CD14-positive monocyte (primary cell): Measurements from ENCODE around the gene TMEM30B. TPM values are rescaled to one million over a fixed set of nuclear protein-coding genes. Genes with fewer than 3 reads are reported as not detected.

Experiments
- DNase-seq, 3 donors: peaks; one replicate each; pipeline ENCODE4 v3.0.0-alpha.2; 2011 to 2022
- H2AFZ ChIP-seq: 2 replicates; pipeline ENCODE4 v1.6.0; 2012; ENCODE audit warnings: mild to moderate bottlenecking, low read depth, low read length, inconsistent platforms; ENCODE audit not compliant: insufficient read depth, poor library complexity, severe bottlenecking
- H3K27ac ChIP-seq, 2 donors: 1 replicate in 1 of 2; 2 replicates in 1 of 2; pipeline ENCODE4 v1.5.1; 2012 to 2013; ENCODE audit warnings: low read length in 2 of 2, control low read depth in 1 of 2, inconsistent platforms in 1 of 2, low read depth in 1 of 2, mild to moderate bottlenecking in 1 of 2
- H3K27me3 ChIP-seq, 2 donors: one replicate each; pipeline versions ENCODE4 v1.6.0 to v1.6.1; 2011 to 2013; ENCODE audit warnings: low read length in 2 of 2; ENCODE audit not compliant: control insufficient read depth in 2 of 2, insufficient read depth in 2 of 2
- H3K36me3 ChIP-seq, 2 donors: replicated peaks in 1 of 2; 1 replicate in 1 of 2; 2 replicates in 1 of 2; pipeline versions ENCODE4 v1.5.1 to v1.6.1; 2012 to 2013; ENCODE audit warnings: low read length in 2 of 2, control low read depth in 1 of 2, inconsistent platforms in 1 of 2, mild to moderate bottlenecking in 1 of 2; ENCODE audit not compliant: insufficient read depth in 2 of 2, control insufficient read depth in 1 of 2
- H3K4me1 ChIP-seq, 2 donors: 1 replicate in 1 of 2; 2 replicates in 1 of 2; pipeline versions ENCODE4 v1.5.1 to v1.6.1; 2012 to 2013; ENCODE audit warnings: low read length in 2 of 2, control low read depth in 1 of 2, inconsistent platforms in 1 of 2, mild to moderate bottlenecking in 1 of 2, moderate library complexity in 1 of 2; ENCODE audit not compliant: insufficient read depth in 2 of 2, control insufficient read depth in 1 of 2
- H3K4me2 ChIP-seq: replicated peaks from 2 replicates; pipeline ENCODE3; 2012; ENCODE audit warnings: low read length, moderate library complexity, mild to moderate bottlenecking; ENCODE audit not compliant: poor library complexity, severe bottlenecking; ENCODE audit errors: extremely low read depth
- H3K4me3 ChIP-seq, 3 experiments: fragments of 200-600 bp in 1 of 3; sonication (generic) in 1 of 3; replicated peaks in 1 of 3; 1 replicate in 2 of 3; 2 replicates in 1 of 3; pipeline ENCODE4 v1.5.1; 2011 to 2013; ENCODE audit warnings: low read length in 3 of 3, mild to moderate bottlenecking in 3 of 3, control low read depth in 2 of 3, low read depth in 2 of 3, inconsistent platforms in 1 of 3, moderate library complexity in 1 of 3
- H3K79me2 ChIP-seq: 2 replicates; pipeline ENCODE4 v1.6.0; 2012; ENCODE audit warnings: mild to moderate bottlenecking, control low read depth, inconsistent platforms, low read length, moderate library complexity; ENCODE audit not compliant: insufficient read depth
- H3K9ac ChIP-seq: 2 replicates; pipeline ENCODE4 v1.6.0; 2017; ENCODE audit warnings: low read length, mild to moderate bottlenecking; ENCODE audit not compliant: insufficient read depth, poor library complexity, severe bottlenecking
- H3K9me3 ChIP-seq, 2 donors: replicated peaks in 1 of 2; 1 replicate in 1 of 2; 2 replicates in 1 of 2; pipeline versions ENCODE4 v1.5.1 to v1.6.1; 2012 to 2013; ENCODE audit warnings: low read length in 2 of 2, control low read depth in 1 of 2; ENCODE audit not compliant: control insufficient read depth in 1 of 2, insufficient read depth in 1 of 2
- H4K20me1 ChIP-seq: 2 replicates; pipeline ENCODE4 v1.6.0; 2012; ENCODE audit warnings: mild to moderate bottlenecking, low read length, control low read depth, moderate library complexity; ENCODE audit not compliant: insufficient read depth
- H3K27ac Mint-ChIP-seq, 7 donors: one replicate each; pipeline ENCODE4 v1.8.0; 2020; ENCODE audit warnings: mild to moderate bottlenecking in 7 of 7, mixed read lengths in 7 of 7, moderate library complexity in 6 of 7, inconsistent platforms in 2 of 7
- H3K27me3 Mint-ChIP-seq, 3 donors: one replicate each; pipeline ENCODE4 v1.8.0; 2021 to 2022; ENCODE audit warnings: low read depth in 3 of 3, mild to moderate bottlenecking in 3 of 3, mixed read lengths in 3 of 3, moderate library complexity in 3 of 3, inconsistent platforms in 1 of 3
- H3K36me3 Mint-ChIP-seq, 2 donors: one replicate each; pipeline ENCODE4 v1.8.0; 2020; ENCODE audit warnings: mixed read lengths in 2 of 2, inconsistent platforms in 1 of 2, mild to moderate bottlenecking in 1 of 2
- H3K4me1 Mint-ChIP-seq: one replicate; pipeline ENCODE4 v1.8.0; 2020; ENCODE audit warnings: mild to moderate bottlenecking, mixed read lengths
- H3K4me3 Mint-ChIP-seq, 2 donors: one replicate each; pipeline ENCODE4 v1.8.0; 2020; ENCODE audit warnings: mild to moderate bottlenecking in 2 of 2, mixed read lengths in 2 of 2, moderate library complexity in 1 of 2
- H3K9me3 Mint-ChIP-seq, 7 donors: one replicate each; pipeline ENCODE4 v1.8.0; 2020 to 2022; ENCODE audit warnings: mixed read lengths in 7 of 7, mild to moderate bottlenecking in 6 of 7, moderate library complexity in 6 of 7, inconsistent platforms in 2 of 7
- CTCF ChIP-seq: fragments of 200-600 bp; IDR thresholded peaks from one replicate; pipeline ENCODE4 v1.8.0; 2022; ENCODE audit warnings: antibody characterized with exemption, mild to moderate bottlenecking
- WGBS: methylation state at CpG from one replicate; pipeline ENCODE4 v1.1.5; 2013; ENCODE audit warnings: missing lambda C conversion rate; ENCODE audit not compliant: insufficient coverage; 5-methylcytosine and 5-hydroxymethylcytosine counted together
- intact Hi-C, 2 donors: fragments of 100-400 bp; cut with micrococcal nuclease; formaldehyde crosslinking; loops; one replicate each; pipeline versions ENCODE4 v1.15.0 to v1.15.1; 2023
- polyA plus RNA-seq, 3 donors: library from polyadenylated mRNA; depleted of rRNA in 1 of 3; unstranded in 2 of 3; stranded (reverse) in 1 of 3; fragments of 300-500 nt in 2 of 3; fragments of >200 nt in 1 of 3; fragmentation: Illumina TruSeq in 2 of 3; gene quantifications; 1 replicate in 2 of 3; 2 replicates in 1 of 3; pipeline ENCODE4 v1.2.3, GENCODE V29; 2012 to 2021

The TMEM30B gene
- polyA plus RNA-seq, 3 donors: not detected

GRCh38 chr14:61277232-61277631 is 3.9 kb downstream of the TMEM30B start:
- H3K27me3 ChIP-seq: peaks cover 41 to 74% of the 10 kb centered on the region in 2 donors
- H3K9me3 ChIP-seq: peaks cover 3 to 9% of the 10 kb centered on the region in 2 donors
- no peak overlapping the region for H2AFZ ChIP-seq
- Mint-ChIP-seq H3K27ac (no peak overlapping the region), H3K4me1 (peaks cover 17% of the 10 kb centered on the region), H3K36me3 (no peaks in the 10 kb centered on the region), H3K27me3 (peaks cover 43 to 67% (median 49%) of the 10 kb centered on the region in 3 donors), H3K4me3 (no peak overlapping the region), H3K9me3 (peaks cover 0 to 12% (median 0%) of the 10 kb centered on the region in 7 donors)
- peaks cover 14 to 15% of the 10 kb centered on the region in 2 donors for H3K4me1 ChIP-seq
- H3K27ac ChIP-seq: no peak overlapping the region
- intact Hi-C loops: no loop called here
- no peak overlapping the region for H3K9ac ChIP-seq
- no peak overlapping the region for H3K4me2 ChIP-seq
- no peaks in the 10 kb centered on the region for H4K20me1 ChIP-seq
- no peak overlapping the region for H3K4me3 ChIP-seq
- H3K36me3 ChIP-seq: no peaks in the 10 kb centered on the region
- no CpG with 5 or more reads among the region's 1 CpG for WGBS
- no peak for DNase-seq
- H3K79me2 ChIP-seq: no peaks in the 10 kb centered on the region
- TF ChIP-seq CTCF: no peak

- no peak for TF ChIP-seq CTCF
- no peak overlapping the region for H2AFZ ChIP-seq
- H3K4me1 Mint-ChIP-seq: peaks cover 4% of the 10 kb centered on the region
- no peaks in the 10 kb centered on the region for H3K79me2 ChIP-seq
- H3K9me3 ChIP-seq: no peaks in the 10 kb centered on the region
- no peak for DNase-seq
- H3K27me3 Mint-ChIP-seq: peaks cover 30 to 53% (median 38%) of the 10 kb centered on the region in 3 donors
- H3K27ac Mint-ChIP-seq: peak overlapping the region in 1 of 7 donors; percentile 69
- peaks cover 4 to 5% of the 10 kb centered on the region in 2 donors for H3K4me1 ChIP-seq
- H3K27ac ChIP-seq: no peak overlapping the region
- intact Hi-C loops: no loop called here
- H3K4me2 ChIP-seq: no peak overlapping the region
- no peak overlapping the region for H3K9ac ChIP-seq
- no CpG with 5 or more reads among the region's 2 CpGs for WGBS
- H3K4me3 Mint-ChIP-seq: peak overlapping the region in 1 of 2 donors; percentile 20
- peaks cover 12 to 42% of the 10 kb centered on the region in 2 donors for H3K27me3 ChIP-seq
- H3K36me3 Mint-ChIP-seq: no peaks in the 10 kb centered on the region
- no peak overlapping the region for H3K4me3 ChIP-seq
- peaks cover 0 to 4% (median 0%) of the 10 kb centered on the region in 7 donors for H3K9me3 Mint-ChIP-seq
- no peaks in the 10 kb centered on the region for H3K36me3 ChIP-seq
- no peaks in the 10 kb centered on the region for H4K20me1 ChIP-seq
Observed at GRCh38 chr14:61271552-61271951, 9.6 kb downstream of the TMEM30B start.
